ENCODE measurements around the gene ARL15.

The ARL15 gene

GRCh38 chr5:54312499-54312898 is 2.1 kb upstream of the ARL15 start:
- no peak for TF ChIP-seq CTCF (IDR thresholded peaks at IDR 0.05; ENCODE audit: insufficient read depth, missing control alignments)
- DNase-seq (ENCODE audit: insufficient read length, low spot score) (no peak), FAIRE-seq (no peak)

GRCh38 chr5:54311176-54311677 is 854 bp upstream of the ARL15 start:
- no peak for TF ChIP-seq CTCF (IDR thresholded peaks at IDR 0.05; ENCODE audit: insufficient read depth, missing control alignments)
- FAIRE-seq (no peak), DNase-seq (ENCODE audit: insufficient read length, low spot score) (no peak)

GRCh38 chr5:54309691-54310432 is 511 bp downstream of the ARL15 start:
- DNase-seq (ENCODE audit: insufficient read length, low spot score) (no peak), FAIRE-seq (no peak)
- no peak for TF ChIP-seq CTCF (IDR thresholded peaks at IDR 0.05; ENCODE audit: insufficient read depth, missing control alignments)

GRCh38 chr5:54309276-54309675 is 1.1 kb downstream of the ARL15 start:
- TF ChIP-seq CTCF (IDR thresholded peaks at IDR 0.05; ENCODE audit: insufficient read depth, missing control alignments), result no peak
- FAIRE-seq (peak; percentile 11), DNase-seq (ENCODE audit: insufficient read length, low spot score) (no peak)

- FAIRE-seq (no peak), DNase-seq (ENCODE audit: insufficient read length, low spot score) (no peak)
- TF ChIP-seq CTCF (IDR thresholded peaks at IDR 0.05; ENCODE audit: insufficient read depth, missing control alignments), result no peak
These were observed 2.8 kb downstream of the ARL15 start for GRCh38 chr5:54307583-54307982.

GRCh38 chr5:54306893-54307292 is 3.5 kb downstream of the ARL15 start:
- no peak for FAIRE-seq

More at GRCh38 chr5:54306893-54307292, 3.5 kb downstream of the ARL15 start:
- TF ChIP-seq CTCF (IDR thresholded peaks at IDR 0.05; ENCODE audit: insufficient read depth, missing control alignments), result no peak
- DNase-seq (ENCODE audit: insufficient read length, low spot score), result no peak

Measured in D721Med (cell line).